Ovary (tissue), 9 donors: ENCODE measurements around the gene LRRTM1. TPM values are rescaled to one million over a fixed set of nuclear protein-coding genes. Genes with fewer than 3 reads are reported as not detected.

Experiments
- DNase-seq, 5 donors: peaks; one replicate each; pipeline ENCODE4 v3.0.0-alpha.2; 2019 to 2020
- H3K27ac ChIP-seq, 2 donors: fragments of 200-600 bp; one replicate each; pipeline versions ENCODE4 v1.5.1 to v1.8.0; 2019 to 2022
- H3K27me3 ChIP-seq: fragments of 200-600 bp; one replicate; pipeline ENCODE4 v1.8.0; 2022
- H3K36me3 ChIP-seq: fragments of 200-600 bp; sonication (generic); one replicate; pipeline ENCODE4 v1.5.1; 2019
- H3K4me1 ChIP-seq: one replicate; pipeline ENCODE4 v1.8.1; 2013; ENCODE audit warnings: mild to moderate bottlenecking, moderate library complexity; ENCODE audit not compliant: insufficient read depth
- H3K4me3 ChIP-seq: fragments of 200-600 bp; sonication (generic); one replicate; pipeline ENCODE4 v1.5.1; 2017
- H3K9me3 ChIP-seq, 2 donors: fragments of 200-600 bp in 1 of 2; sonication (generic) in 1 of 2; one replicate each; pipeline versions ENCODE4 v1.5.1 to v1.8.1; 2013 to 2019; ENCODE audit warnings: mild to moderate bottlenecking in 1 of 2, moderate library complexity in 1 of 2
- CTCF ChIP-seq, 3 donors: fragments of 450-650 bp in 2 of 3; fragments of 200-600 bp in 1 of 3; IDR thresholded peaks; one replicate each; pipeline versions ENCODE4 v1.5.1 to v1.8.0; 2016 to 2022; ENCODE audit warnings: antibody characterized with exemption in 3 of 3, mild to moderate bottlenecking in 1 of 3
- EP300 ChIP-seq: sonication (generic); formaldehyde crosslinking; IDR thresholded peaks from one replicate; pipeline ENCODE4 v1.6.1; 2017; ENCODE audit warnings: antibody characterized with exemption
- POLR2A ChIP-seq: fragments of 450-650 bp; IDR thresholded peaks from one replicate; pipeline ENCODE4 v1.6.1; 2017; ENCODE audit warnings: antibody characterized with exemption, mild to moderate bottlenecking, moderate library complexity
- WGBS, 3 donors: extraction: QIAGEN DNeasy Blood & Tissue Kit in 1 of 3; methylation state at CpG; one replicate each; pipeline versions ENCODE4 v1.1.5 to v1.1.7; 2013 to 2017; 5-methylcytosine and 5-hydroxymethylcytosine counted together
- intact Hi-C, 4 donors: fragments of 100-400 bp; cut with DNase I; formaldehyde crosslinking; loops; one replicate each; pipeline versions ENCODE4 v1.11.0 to v1.15.1; 2022 to 2023
- polyA plus RNA-seq, 2 donors: library from polyadenylated mRNA; stranded (reverse); fragments of 200-250 nt in 1 of 2; fragments of 350-450 nt in 1 of 2; fragmentation: Illumina TruSeq in 1 of 2; extraction: RNeasy Lipid Tissue Mini Kit (QIAGEN cat#74804) in 1 of 2; gene quantifications; one replicate each; pipeline ENCODE4 v1.2.3, GENCODE V29; 2013 to 2014
- total RNA-seq, 7 donors: library from RNA; depleted of rRNA in 2 of 7; stranded (reverse); fragments of >200 nt in 2 of 7; fragmentation: NEBNext Ultra II Directional in 3 of 7; extraction: Animal tissue kit (Norgen Biotek cat#: 25700) in 3 of 7; gene quantifications; one replicate each; pipeline versions ENCODE4 v1.1.0 to v1.2.4, GENCODE V29; 2016 to 2023
- donor health status: DM: no; HTN: no; CAD: no; lungs with moderate emphysema.
- donor health status: DM: no; HTN: no; CAD: no.
- donor health status: Bipolar disorder and iron deficiency.
- donor health status: DM: yes; HTN: yes; CAD: no.
- donor health status: DM: no; HTN: no; CAD: no.
- donor health status: DM: yes; HTN: yes; CAD: no.

LRRTM1 gene
- total and polyA plus RNA-seq, 9 donors, result 0.25 to 0.66 (median 0.46) TPM; not detected in 2

GRCh38 chr2:80292474-80292873 lies 12.1 kb downstream of the LRRTM1 start:
- WGBS, 3 donors, result 79 to 85% (median 82%) methylated on average over 3 of the region's 3 CpGs
- Histone ChIP-seq H3K9me3 (no peaks in the 10 kb centered on the region), H3K36me3 (no peaks in the 10 kb centered on the region), H3K27ac (no peak overlapping the region), H3K4me1 (peaks cover 3% of the 10 kb centered on the region), H3K27me3 (no peaks in the 10 kb centered on the region), H3K4me3 (no peak overlapping the region)
- no peak for DNase-seq
- no peak for TF ChIP-seq CTCF (IDR thresholded peaks at IDR 0.05)
- no peak for TF ChIP-seq POLR2A
- no peak for TF ChIP-seq EP300
- intact Hi-C loops, result no loop called here

DNA sequence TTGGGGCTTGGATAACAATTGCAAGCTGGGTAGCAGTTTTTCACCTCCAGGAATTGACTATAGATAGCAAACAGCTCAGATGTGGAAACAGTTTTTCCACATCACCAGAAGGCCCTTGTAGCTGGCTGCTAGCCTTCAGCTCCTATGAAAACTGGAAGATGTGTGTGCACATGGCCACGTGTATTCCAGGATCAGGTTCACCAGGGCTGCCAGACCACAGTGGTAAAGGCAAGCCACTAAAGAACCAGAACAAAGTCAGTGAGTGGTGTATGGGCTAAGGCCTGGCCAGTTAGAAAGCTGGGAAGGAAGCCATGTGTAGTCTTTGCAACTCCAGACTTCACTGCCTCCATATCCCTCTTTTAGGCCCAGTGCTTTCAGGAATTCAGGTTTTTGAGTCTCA lies 12.9 kb downstream of the LRRTM1 start:
- TF ChIP-seq CTCF (IDR thresholded peaks at IDR 0.05), result no peak
- no peak for TF ChIP-seq POLR2A
- TF ChIP-seq EP300, result no peak
- H3K36me3 ChIP-seq, result no peaks in the 10 kb centered on the region
- H3K4me1 ChIP-seq, result peaks cover 3% of the 10 kb centered on the region
- no peak for DNase-seq
- no peaks in the 10 kb centered on the region for H3K9me3 ChIP-seq
- WGBS, 3 donors, result 31 to 39% (median 31%) methylated on average over 1 of the region's 1 CpG
- H3K27ac ChIP-seq, result no peak overlapping the region
- intact Hi-C loops, result no loop called here
- no peak overlapping the region for H3K4me3 ChIP-seq
- H3K27me3 ChIP-seq, result no peaks in the 10 kb centered on the region

DNA sequence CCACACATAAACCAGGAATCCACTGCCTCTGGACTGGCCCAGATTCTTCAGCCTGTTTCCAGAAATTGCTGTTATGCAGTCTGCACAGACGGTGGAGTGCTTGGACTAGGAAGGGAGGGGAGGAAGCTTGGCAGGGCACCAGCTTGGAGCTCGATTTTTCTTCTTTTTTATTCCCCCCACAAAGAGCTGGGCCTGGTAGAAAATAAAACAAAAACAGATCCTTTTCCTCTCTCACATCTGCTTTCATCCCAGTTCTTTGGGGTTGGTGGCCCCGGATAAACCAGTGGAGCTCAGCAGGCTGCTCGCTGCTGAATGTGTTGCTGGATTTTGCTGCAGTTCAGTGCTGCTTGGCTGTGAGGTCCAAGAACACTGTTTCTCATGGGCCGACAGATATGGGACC lies 16.0 kb downstream of the LRRTM1 start:
- H3K4me3 ChIP-seq, result no peak overlapping the region
- no peak overlapping the region for H3K27ac ChIP-seq
- H3K27me3 ChIP-seq, result no peaks in the 10 kb centered on the region
- H3K4me1 ChIP-seq, result peaks cover 3% of the 10 kb centered on the region
- 3 to 17% (median 11%) methylated on average over 5 of the region's 5 CpGs for WGBS, 3 donors
- TF ChIP-seq POLR2A (no peak), EP300 (no peak), CTCF (IDR thresholded peaks at IDR 0.05) (no peak)
- no peaks in the 10 kb centered on the region for H3K9me3 ChIP-seq
- intact Hi-C loops, result no loop called here
- H3K36me3 ChIP-seq, result no peaks in the 10 kb centered on the region
- DNase-seq, result no peak

DNA sequence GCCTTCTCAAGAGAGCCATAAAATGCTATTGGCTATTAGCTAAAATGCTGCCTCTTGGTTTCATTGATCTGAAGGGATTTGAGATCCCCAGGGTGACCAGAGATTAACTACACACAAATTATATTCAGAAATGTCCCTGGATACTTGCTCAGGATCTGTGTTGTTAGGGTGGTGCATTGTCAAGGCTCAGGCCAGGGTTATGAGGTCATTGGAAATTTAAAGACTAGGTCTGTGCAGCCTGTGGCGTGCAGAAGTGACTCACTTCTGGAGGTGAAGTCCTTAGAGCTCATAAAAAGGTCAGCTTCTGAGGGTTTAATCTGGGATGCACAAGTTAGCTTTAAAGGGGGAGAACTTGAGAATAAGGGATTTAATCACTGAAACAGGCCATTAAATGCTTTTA lies 23.5 kb downstream of the LRRTM1 start:
- Histone ChIP-seq H3K4me3 (no peak overlapping the region), H3K27me3 (no peaks in the 10 kb centered on the region), H3K36me3 (no peaks in the 10 kb centered on the region), H3K27ac (no peak overlapping the region), H3K9me3 (no peaks in the 10 kb centered on the region), H3K4me1 (no peaks in the 10 kb centered on the region)
- 84 to 100% (median 94%) methylated on average over 1 of the region's 1 CpG for WGBS, 3 donors
- no peak for TF ChIP-seq POLR2A
- no peak for TF ChIP-seq EP300
- TF ChIP-seq CTCF (IDR thresholded peaks at IDR 0.05), result no peak
- no peak for DNase-seq
- intact Hi-C loops, result no loop called here

DNA sequence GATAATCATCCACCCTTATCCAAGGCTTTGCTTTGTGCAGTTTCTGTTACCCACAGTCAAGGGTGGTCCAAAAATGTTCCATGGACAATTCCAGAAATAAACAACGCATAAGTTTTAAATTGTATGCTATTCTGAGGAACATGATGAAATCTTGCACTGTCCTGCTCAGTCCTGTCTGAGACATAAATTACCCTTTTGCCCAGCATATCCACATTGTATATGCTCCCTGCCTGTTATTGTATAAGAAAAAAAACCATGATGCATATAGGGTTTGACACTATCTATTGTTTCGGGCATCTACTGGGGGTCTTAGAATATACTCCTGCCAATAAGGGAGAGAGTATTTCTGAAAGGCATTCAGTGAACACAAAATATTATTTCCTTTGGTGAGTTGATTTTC lies 24.0 kb downstream of the LRRTM1 start:
- DNase-seq, result no peak
- intact Hi-C loops, result no loop called here
- no peak for TF ChIP-seq CTCF (IDR thresholded peaks at IDR 0.05)
- no peak for TF ChIP-seq POLR2A
- TF ChIP-seq EP300, result no peak
- Histone ChIP-seq H3K4me3 (no peak overlapping the region), H3K9me3 (no peaks in the 10 kb centered on the region), H3K27ac (no peak overlapping the region), H3K4me1 (no peaks in the 10 kb centered on the region), H3K36me3 (no peaks in the 10 kb centered on the region), H3K27me3 (no peaks in the 10 kb centered on the region)
- WGBS, 3 donors, result 88 to 95% (median 90%) methylated on average over 2 of the region's 2 CpGs
